ENCODE measurements around the gene EEPD1.
"Not testable (repeated sequence)": the region's sequence is repeated elsewhere in the genome, so short reads cannot be mapped to it uniquely, and the experiment has no call there.

EEPD1 gene

GRCh38 chr7:36129048-36129534, 24.0 kb upstream of the EEPD1 start:
- no peak for DNase-seq

- no peak for DNase-seq
Measured at GRCh38 chr7:36130236-36130945, 22.7 kb upstream of the EEPD1 start.

- no peak for DNase-seq
Measured at GRCh38 chr7:36131026-36131425, 22.0 kb upstream of the EEPD1 start.

- DNase-seq: no peak
Measured at GRCh38 chr7:36131499-36131898, 21.6 kb upstream of the EEPD1 start.

- no peak for DNase-seq
Measured at GRCh38 chr7:36132012-36132411, 21.0 kb upstream of the EEPD1 start.

- no peak for DNase-seq
Measured at GRCh38 chr7:36135700-36136099, 17.4 kb upstream of the EEPD1 start.

- no peak for DNase-seq
Measured at GRCh38 chr7:36137258-36137657, 15.8 kb upstream of the EEPD1 start.

GRCh38 chr7:36137754-36138153, 15.3 kb upstream of the EEPD1 start:
- DNase-seq: no peak

- no peak for DNase-seq
Measured at GRCh38 chr7:36138209-36138608, 14.8 kb upstream of the EEPD1 start.

- no peak for DNase-seq
Measured at GRCh38 chr7:36141351-36141750, 11.7 kb upstream of the EEPD1 start.

GRCh38 chr7:36141850-36142249, 11.2 kb upstream of the EEPD1 start:
- DNase-seq: no peak

- no peak for DNase-seq
Measured at GRCh38 chr7:36144189-36144588, 8.9 kb upstream of the EEPD1 start.

- no peak for DNase-seq
Measured at GRCh38 chr7:36145686-36146085, 7.4 kb upstream of the EEPD1 start.

GRCh38 chr7:36147361-36147760, 5.7 kb upstream of the EEPD1 start:
- no peak for DNase-seq

GRCh38 chr7:36148422-36149065, 4.5 kb upstream of the EEPD1 start:
- DNase-seq: no peak

GRCh38 chr7:36149240-36149639, 3.8 kb upstream of the EEPD1 start:
- not testable (repeated sequence) for DNase-seq

GRCh38 chr7:36149694-36150452, 3.2 kb upstream of the EEPD1 start:
- DNase-seq: no peak

- DNase-seq: no peak
Measured at GRCh38 chr7:36151921-36152755, 916 bp upstream of the EEPD1 start.

- no peak for DNase-seq
Measured at GRCh38 chr7:36153571-36154097, 580 bp downstream of the EEPD1 start.

- no peak for DNase-seq
Measured at GRCh38 chr7:36154255-36155212, 1.5 kb downstream of the EEPD1 start.

- DNase-seq: no peak
Measured at GRCh38 chr7:36155811-36156361, 2.8 kb downstream of the EEPD1 start.

Data from NCI-H510A (cell line).